SJCRH30 (cell line): ENCODE results near the gene TIMM44. TPM values are rescaled to one million over a fixed set of nuclear protein-coding genes. Genes with fewer than 3 reads are reported as not detected.
"Not testable (repeated sequence)": the region's sequence is repeated elsewhere in the genome, so short reads cannot be mapped to it uniquely, and the experiment has no call there.

Source experiments
- DNase-seq, 2 experiments: peaks; one replicate each; pipeline ENCODE4 v3.0.0-alpha.2; 2015 to 2020
- H3K27ac ChIP-seq: fragments of 250-450 bp; sonication (Bioruptor Pico); 2 replicates; pipeline ENCODE4 v1.5.1; 2020; ENCODE audit warnings: mild to moderate bottlenecking, moderate library complexity
- H3K27me3 ChIP-seq: fragments of 250-450 bp; sonication (Bioruptor Pico); 2 replicates; pipeline ENCODE4 v1.5.1; 2020; ENCODE audit warnings: mild to moderate bottlenecking, moderate library complexity
- H3K36me3 ChIP-seq: fragments of 250-450 bp; sonication (Bioruptor Pico); 2 replicates; pipeline ENCODE4 v1.5.1; 2020; ENCODE audit warnings: mild to moderate bottlenecking, moderate library complexity
- H3K4me1 ChIP-seq: fragments of 250-450 bp; sonication (Bioruptor Pico); 2 replicates; pipeline ENCODE4 v1.5.1; 2020; ENCODE audit warnings: mild to moderate bottlenecking, moderate library complexity
- H3K4me3 ChIP-seq: fragments of 250-450 bp; sonication (Bioruptor Pico); 2 replicates; pipeline ENCODE4 v1.5.1; 2020; ENCODE audit warnings: mild to moderate bottlenecking, moderate library complexity
- H3K9me3 ChIP-seq: fragments of 250-450 bp; sonication (Bioruptor Pico); replicated peaks from 2 replicates; pipeline ENCODE4 v1.5.1; 2020; ENCODE audit warnings: mild to moderate bottlenecking, moderate library complexity
- total RNA-seq: library from RNA; depleted of rRNA; stranded (reverse); fragments of >200 nt; shearing (Covaris generic); gene quantifications from 2 replicates; pipeline ENCODE4 v1.2.3, GENCODE V29; 2014

Gene TIMM44
- total RNA-seq, 1 experiment from 2014 or later, result 55.2 TPM

- Histone ChIP-seq H3K4me3 (no peak overlapping the region), H3K27ac (no peak overlapping the region)
These were observed 43.0 kb downstream of the TIMM44 start for GRCh38 chr19:7900401-7900870.

GRCh38 chr19:7899751-7900378, 43.6 kb downstream of the TIMM44 start:
- H3K27ac ChIP-seq, result no peak overlapping the region
- no peak for DNase-seq
- H3K4me3 ChIP-seq, result no peak overlapping the region
- H3K27me3 ChIP-seq, result no peaks in the 10 kb centered on the region
- no peaks in the 10 kb centered on the region for H3K36me3 ChIP-seq
- H3K4me1 ChIP-seq, result no peaks in the 10 kb centered on the region; the same call in 1 of the 2 replicates
- no peaks in the 10 kb centered on the region for H3K9me3 ChIP-seq

More at GRCh38 chr19:7900401-7900870, 43.0 kb downstream of the TIMM44 start:
- Histone ChIP-seq H3K36me3 (no peaks in the 10 kb centered on the region), H3K4me1 (no peaks in the 10 kb centered on the region; the same call in 1 of the 2 replicates), H3K9me3 (no peaks in the 10 kb centered on the region), H3K27me3 (no peaks in the 10 kb centered on the region)
- DNase-seq, result no peak

GRCh38 chr19:7898967-7899366, 44.5 kb downstream of the TIMM44 start:
- no peaks in the 10 kb centered on the region for H3K9me3 ChIP-seq
- no peak for DNase-seq
- no peak overlapping the region for H3K27ac ChIP-seq
- H3K27me3 ChIP-seq, result no peaks in the 10 kb centered on the region
- H3K4me1 ChIP-seq, result no peaks in the 10 kb centered on the region; the same call in 1 of the 2 replicates
- no peaks in the 10 kb centered on the region for H3K36me3 ChIP-seq
- H3K4me3 ChIP-seq, result no peak overlapping the region

- no peaks in the 10 kb centered on the region for H3K27me3 ChIP-seq
- H3K27ac ChIP-seq, result no peak overlapping the region
- no peaks in the 10 kb centered on the region for H3K9me3 ChIP-seq
- no peaks in the 10 kb centered on the region for H3K36me3 ChIP-seq
- H3K4me3 ChIP-seq, result no peak overlapping the region
- no peaks in the 10 kb centered on the region for H3K4me1 ChIP-seq
- no peak for DNase-seq
These were observed 46.2 kb downstream of the TIMM44 start for GRCh38 chr19:7897292-7897691.

GRCh38 chr19:7895565-7895964, 47.9 kb downstream of the TIMM44 start:
- H3K27me3 ChIP-seq, result no peaks in the 10 kb centered on the region
- no peaks in the 10 kb centered on the region for H3K9me3 ChIP-seq
- no peak for DNase-seq
- no peak overlapping the region for H3K27ac ChIP-seq
- no peaks in the 10 kb centered on the region for H3K4me1 ChIP-seq
- no peaks in the 10 kb centered on the region for H3K36me3 ChIP-seq
- no peak overlapping the region for H3K4me3 ChIP-seq

- no peaks in the 10 kb centered on the region for H3K27me3 ChIP-seq
- no peaks in the 10 kb centered on the region for H3K36me3 ChIP-seq
- no peak overlapping the region for H3K27ac ChIP-seq
- DNase-seq, result peak; percentile 31
- no peaks in the 10 kb centered on the region for H3K9me3 ChIP-seq
- no peaks in the 10 kb centered on the region for H3K4me1 ChIP-seq
- H3K4me3 ChIP-seq, result no peak overlapping the region
These were observed 48.7 kb downstream of the TIMM44 start for GRCh38 chr19:7894612-7895309.

GRCh38 chr19:7893362-7894101, 49.9 kb downstream of the TIMM44 start:
- not testable (repeated sequence) for DNase-seq, H3K36me3 ChIP-seq, H3K27ac ChIP-seq, H3K4me3 ChIP-seq, H3K9me3 ChIP-seq, H3K4me1 ChIP-seq, H3K27me3 ChIP-seq

- H3K27ac ChIP-seq, result no peak overlapping the region
- H3K9me3 ChIP-seq, result no peaks in the 10 kb centered on the region
- H3K4me3 ChIP-seq, result no peak overlapping the region
- H3K36me3 ChIP-seq, result no peaks in the 10 kb centered on the region
- H3K4me1 ChIP-seq, result no peaks in the 10 kb centered on the region
- no peaks in the 10 kb centered on the region for H3K27me3 ChIP-seq
- no peak for DNase-seq
These were observed 54.6 kb downstream of the TIMM44 start for GRCh38 chr19:7888826-7889217.

GRCh38 chr19:7888145-7888825, 55.2 kb downstream of the TIMM44 start, which contains the start of gene LRRC8E:
LRRC8E (plus strand) TSS chr19:7888510; CDS start chr19:7895604, 7,094 bp downstream.
- Histone ChIP-seq H3K4me3 (no peak within 1 kb of the TSS), H3K27ac (no peak within 1 kb of the TSS), H3K9me3 (no peaks in the 10 kb centered on the region), H3K36me3 (no peaks in the 10 kb centered on the region), H3K27me3 (no peaks in the 10 kb centered on the region), H3K4me1 (no peaks in the 10 kb centered on the region)
- DNase-seq, result no peak

- Histone ChIP-seq H3K4me1 (no peaks in the 10 kb centered on the region), H3K27me3 (no peaks in the 10 kb centered on the region), H3K9me3 (no peaks in the 10 kb centered on the region), H3K4me3 (no peak overlapping the region), H3K27ac (no peak overlapping the region), H3K36me3 (no peaks in the 10 kb centered on the region)
- DNase-seq, result no peak
These were observed 55.9 kb downstream of the TIMM44 start for GRCh38 chr19:7887408-7888144.

- H3K27me3 ChIP-seq, result no peaks in the 10 kb centered on the region
- no peak overlapping the region for H3K27ac ChIP-seq
- no peaks in the 10 kb centered on the region for H3K9me3 ChIP-seq
- no peaks in the 10 kb centered on the region for H3K4me1 ChIP-seq
- H3K36me3 ChIP-seq, result no peaks in the 10 kb centered on the region
- H3K4me3 ChIP-seq, result no peak overlapping the region
- DNase-seq, result peak in 1 of 2 experiments; percentile 51
These were observed 57.6 kb downstream of the TIMM44 start for GRCh38 chr19:7885818-7886217.

- Histone ChIP-seq H3K4me1 (peaks cover 8% of the 10 kb centered on the region; the same call in 1 of the 2 replicates), H3K4me3 (no peak overlapping the region), H3K27me3 (no peaks in the 10 kb centered on the region), H3K27ac (no peak overlapping the region), H3K36me3 (no peaks in the 10 kb centered on the region), H3K9me3 (no peaks in the 10 kb centered on the region)
- DNase-seq, result no peak
These were observed 59.5 kb downstream of the TIMM44 start for GRCh38 chr19:7883796-7884570.

GRCh38 chr19:7883105-7883504, 60.4 kb downstream of the TIMM44 start:
- no peak overlapping the region for H3K4me3 ChIP-seq
- H3K27ac ChIP-seq, result no peak overlapping the region
- no peaks in the 10 kb centered on the region for H3K36me3 ChIP-seq
- H3K4me1 ChIP-seq, result peaks cover 11% of the 10 kb centered on the region; the same call in 1 of the 2 replicates
- no peaks in the 10 kb centered on the region for H3K27me3 ChIP-seq
- H3K9me3 ChIP-seq, result no peaks in the 10 kb centered on the region
- DNase-seq, result no peak
